Stimulated activated CD8-positive, alpha-beta memory T cell treated with anti-CD3 and anti-CD28 coated beads, Interleukin-15, amount 100 ng/mL, for 1 hour (primary cell): Measurements from ENCODE around the gene CEP104.

Experiments
- DNase-seq: peaks from one replicate; pipeline ENCODE4 v3.0.0-alpha.2; 2020; ENCODE audit warnings: low read depth

Gene CEP104

DNA sequence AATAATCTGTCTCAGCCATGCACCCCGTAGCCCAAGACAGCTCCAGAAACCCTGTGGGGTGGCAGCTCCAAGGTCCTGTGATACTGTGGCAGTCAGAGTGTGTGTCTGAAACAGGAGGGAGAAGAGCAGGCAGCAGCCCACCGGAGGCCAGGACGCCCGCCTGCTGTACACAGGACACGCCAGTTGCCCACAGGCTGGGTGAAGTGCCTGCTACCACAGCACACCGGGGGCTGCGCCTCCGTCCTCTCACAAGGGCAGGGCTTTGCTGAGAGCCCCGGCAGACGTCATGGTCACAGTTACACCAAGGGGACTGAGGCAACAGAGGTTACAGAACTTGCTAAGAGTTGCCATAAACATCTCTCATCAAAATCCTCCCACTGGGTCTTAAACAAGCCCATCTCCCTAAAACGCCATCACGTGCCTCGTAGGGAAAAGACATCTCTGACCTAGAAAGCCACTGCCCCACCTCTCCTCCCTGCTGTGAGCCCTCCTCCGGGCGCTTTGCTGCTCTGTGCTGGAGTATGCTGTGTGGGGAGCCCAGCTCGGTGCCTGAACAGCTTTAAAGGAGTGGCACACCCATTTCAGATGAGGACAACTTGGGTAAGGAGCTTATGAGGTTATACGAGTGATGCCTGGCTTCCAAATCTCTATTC, 37.7 kb upstream of the CEP104 start:
- no peak for DNase-seq

DNA sequence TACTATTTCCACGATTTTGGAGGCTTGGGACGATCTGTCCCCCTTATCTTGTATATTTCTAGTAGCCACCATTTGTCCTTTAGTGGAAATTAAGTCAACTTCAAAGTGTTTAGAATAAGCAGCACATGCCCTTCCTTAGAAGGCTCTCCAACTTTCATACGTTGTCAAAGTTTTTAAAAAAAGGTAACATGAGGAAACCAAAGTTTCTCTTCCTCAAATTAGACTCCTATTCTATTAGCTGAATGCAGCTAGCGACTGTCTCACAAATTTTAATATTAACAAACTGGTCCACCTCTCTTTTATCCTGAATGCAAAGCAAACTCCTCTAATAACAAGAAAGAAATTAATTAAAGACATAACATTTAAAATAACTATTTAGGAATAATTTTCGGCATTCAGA, 36.2 kb upstream of the CEP104 start:
- no peak for DNase-seq

DNA sequence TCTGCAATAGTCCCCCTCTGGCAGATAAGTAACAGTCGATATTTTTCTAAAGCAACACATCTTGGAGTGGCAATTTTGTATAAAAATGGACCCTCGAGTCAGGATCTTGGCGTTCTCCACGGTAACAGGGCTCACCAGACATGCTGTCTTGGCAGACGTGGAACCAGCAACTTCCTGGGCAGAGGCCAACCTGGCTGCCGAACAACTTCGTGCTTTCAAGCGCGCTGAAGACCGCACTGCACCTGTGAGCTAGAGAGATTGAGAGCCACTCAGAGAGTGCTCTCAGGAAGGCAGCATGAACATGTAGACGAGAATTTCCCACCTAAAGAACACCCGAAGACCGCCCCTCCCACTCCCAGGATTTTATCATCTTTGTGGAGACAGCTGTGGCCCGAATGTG, 35.7 kb upstream of the CEP104 start:
- no peak for DNase-seq

DNA sequence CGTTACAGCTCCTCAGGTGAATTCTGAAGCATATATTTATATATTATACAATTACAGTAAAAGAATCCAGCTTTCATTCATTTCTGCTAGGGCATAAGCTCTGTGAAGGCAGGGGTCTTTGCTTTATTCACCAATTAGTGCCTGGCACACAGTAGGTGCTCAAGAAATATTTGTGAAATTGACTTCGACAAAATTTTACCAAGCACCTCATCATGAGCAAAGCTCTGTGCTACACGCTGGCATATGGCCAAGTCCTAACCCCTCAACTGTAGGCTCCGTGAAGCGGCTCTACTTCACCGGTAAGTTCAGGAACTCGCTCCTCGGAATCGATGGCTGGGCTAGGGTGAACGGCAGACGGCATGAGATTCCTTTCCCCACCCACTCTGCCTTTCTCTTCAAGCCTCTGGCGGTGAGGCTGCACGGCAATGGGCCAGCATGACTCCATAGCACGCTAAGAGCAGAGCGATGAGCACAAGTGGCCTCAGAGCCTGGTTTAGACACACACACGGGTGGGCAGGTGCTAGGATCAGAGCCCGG, 34.4 kb upstream of the CEP104 start:
- DNase-seq: no peak

DNA sequence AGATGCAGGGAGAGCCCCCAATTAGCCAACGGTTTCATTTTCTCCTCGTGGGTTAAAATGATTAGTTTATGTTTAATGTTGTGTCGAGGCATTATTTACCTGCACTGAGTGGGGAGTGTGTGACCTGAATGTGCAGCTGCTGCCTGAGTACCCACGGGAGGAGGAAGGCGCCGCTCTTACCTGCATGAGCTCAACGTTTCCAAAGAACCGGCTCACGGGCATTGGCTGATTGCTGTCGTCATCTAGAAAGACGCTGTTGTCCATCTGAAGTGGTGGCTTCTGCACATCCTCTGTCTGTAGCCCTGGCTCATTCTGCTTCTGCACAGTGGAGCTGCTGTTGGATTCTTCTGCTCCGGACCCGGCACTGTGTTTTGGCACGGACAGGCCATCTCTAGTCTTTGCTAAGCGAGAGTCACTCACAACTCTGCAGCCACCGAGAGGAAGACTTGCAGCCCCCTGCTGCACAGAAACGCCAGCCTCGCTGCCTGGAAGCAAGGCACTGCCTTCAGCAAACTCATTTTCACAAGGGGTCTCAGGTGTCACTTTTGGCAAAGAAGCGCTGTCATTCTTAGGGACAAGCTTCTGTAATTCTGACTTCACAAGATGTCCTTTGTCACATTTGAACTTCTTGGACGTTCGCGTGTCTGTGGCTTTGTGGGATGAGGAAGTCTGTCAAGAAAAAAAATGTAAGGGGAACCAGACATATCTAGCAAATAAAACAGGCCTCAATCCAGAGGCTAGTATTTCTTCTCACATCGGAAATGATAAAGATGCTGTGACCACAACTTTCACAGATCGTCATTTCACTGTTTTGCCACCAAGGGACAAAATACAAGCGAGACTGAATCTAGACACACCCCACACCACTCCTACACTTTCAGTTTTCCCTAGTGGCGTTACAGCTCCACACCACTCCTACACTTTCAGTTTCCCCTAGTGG, 33.6 kb upstream of the CEP104 start:
- DNase-seq: no peak

DNA sequence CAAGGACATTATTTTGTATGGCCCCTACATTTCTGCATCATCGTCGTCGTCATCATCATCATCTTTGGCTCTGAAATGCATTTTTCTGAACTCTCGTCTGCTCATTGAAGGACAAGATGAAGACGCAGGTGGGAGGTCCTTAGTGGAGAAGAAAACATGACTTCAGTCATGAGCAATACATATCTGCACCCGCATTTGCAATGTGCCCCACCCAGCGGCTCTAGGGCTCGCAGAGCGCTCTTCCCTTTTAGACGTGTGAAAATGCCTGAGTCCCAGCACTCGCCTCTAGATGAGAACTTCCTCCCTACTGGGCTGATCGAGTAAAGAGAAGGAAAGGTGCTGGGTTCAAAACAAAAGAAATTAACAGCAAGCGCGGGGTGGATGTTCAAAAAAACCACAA, 32.9 kb upstream of the CEP104 start:
- DNase-seq: no peak

DNA sequence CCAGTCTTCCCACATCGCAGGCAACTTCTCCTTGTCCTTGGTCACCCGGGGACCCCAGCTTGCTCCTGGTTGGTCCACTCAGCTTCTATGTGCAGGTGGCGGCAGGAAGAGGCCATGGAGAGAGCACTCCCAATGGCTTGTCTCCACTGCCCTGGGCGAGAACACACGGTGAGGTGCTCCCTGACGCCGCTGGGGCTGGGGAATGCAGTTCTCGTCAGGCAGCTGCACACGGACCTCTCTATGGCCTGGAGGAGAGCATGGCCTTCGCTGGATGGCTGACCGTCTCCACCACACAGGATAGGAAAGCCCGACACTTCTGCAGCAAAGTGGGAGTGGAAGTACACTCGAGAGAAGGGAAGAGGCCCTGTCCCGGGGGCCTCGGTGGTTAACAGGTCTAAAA, 31.3 kb upstream of the CEP104 start:
- DNase-seq: no peak

DNA sequence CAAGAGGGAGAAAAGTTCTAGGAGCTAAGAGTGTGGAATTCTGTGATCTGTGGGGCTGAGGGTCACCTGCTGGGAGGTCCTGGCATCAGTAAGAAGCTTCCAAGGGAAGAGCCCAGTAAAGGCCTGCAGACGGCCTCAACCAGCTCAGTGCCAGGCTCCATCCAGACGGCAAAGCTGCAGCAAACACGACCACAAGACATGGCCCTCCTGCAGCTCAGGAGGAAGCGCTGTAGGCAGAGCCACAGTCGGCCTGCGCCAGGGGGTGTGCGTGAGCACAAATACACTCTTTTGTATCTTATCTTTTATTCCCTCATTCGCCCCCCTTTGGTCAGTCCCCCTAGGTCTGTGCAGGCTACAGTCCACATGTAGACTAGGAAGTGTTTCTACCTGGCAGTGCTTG, 29.7 kb upstream of the CEP104 start:
- no peak for DNase-seq

DNA sequence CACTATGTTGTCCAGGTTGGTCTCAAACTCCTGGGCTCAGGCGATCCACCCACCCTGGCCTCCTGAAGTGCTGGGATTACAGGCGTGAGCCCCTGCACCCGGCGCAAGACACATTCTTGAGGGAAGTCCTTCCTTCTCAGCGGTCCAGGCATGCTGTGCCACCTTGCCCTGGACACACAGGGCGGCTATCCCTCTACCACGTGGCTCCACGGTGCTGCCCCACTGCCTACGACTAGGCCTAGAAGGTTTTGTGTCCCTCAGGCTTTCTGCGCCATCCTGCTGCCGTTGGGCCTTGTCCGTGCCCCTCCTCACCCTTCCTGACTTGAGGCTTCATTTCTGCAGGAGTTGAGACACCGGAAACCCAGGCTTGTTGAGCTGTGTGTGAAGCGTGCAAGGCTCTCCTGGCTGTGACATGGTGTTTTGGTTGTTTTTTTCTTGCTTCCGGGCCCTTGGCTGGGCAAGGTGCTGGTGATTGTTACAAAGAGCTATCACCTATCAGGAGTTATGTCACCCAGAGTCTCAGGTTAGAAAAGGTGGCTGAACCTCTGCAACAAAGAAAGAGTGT, 29.2 kb upstream of the CEP104 start:
- DNase-seq: no peak

DNA sequence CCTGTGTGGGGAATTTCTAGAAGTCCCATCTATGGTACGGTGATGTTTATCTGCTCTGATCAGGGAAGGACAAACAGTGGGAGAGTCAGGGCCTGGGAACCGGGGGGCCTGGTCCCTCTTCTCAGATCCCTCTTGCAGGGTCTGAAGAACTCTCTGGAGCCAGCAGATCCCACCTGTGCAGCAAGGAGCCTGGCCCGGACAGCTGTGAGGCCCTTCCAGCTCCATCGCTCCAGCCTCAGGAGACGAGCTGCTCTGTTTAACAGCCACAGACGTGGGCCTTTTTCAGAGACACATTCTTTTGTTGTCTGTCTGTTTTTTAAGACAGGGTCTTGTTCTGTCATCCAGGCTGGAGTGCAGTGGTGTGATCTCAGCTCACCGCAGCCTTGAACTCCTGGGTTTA, 28.6 kb upstream of the CEP104 start:
- DNase-seq: no peak

DNA sequence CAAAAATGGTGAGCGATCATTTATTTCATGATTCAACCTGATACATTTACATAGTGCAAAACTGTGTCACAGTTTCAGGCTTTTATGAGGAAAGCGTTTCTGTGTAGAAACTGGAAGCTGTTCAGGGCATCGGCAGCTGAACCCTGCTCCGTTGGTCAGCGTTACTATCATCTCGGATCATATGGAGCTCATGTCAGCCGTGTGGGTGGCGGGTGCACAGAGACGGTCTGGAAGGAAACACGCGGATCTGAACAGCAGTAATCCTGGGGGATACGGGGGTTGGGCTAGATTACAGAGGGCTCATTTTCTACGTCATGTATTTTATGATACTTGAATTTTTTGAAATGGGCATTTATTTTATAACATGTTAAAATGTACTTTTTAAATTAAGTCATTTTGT, 28.0 kb upstream of the CEP104 start:
- no peak for DNase-seq

DNA sequence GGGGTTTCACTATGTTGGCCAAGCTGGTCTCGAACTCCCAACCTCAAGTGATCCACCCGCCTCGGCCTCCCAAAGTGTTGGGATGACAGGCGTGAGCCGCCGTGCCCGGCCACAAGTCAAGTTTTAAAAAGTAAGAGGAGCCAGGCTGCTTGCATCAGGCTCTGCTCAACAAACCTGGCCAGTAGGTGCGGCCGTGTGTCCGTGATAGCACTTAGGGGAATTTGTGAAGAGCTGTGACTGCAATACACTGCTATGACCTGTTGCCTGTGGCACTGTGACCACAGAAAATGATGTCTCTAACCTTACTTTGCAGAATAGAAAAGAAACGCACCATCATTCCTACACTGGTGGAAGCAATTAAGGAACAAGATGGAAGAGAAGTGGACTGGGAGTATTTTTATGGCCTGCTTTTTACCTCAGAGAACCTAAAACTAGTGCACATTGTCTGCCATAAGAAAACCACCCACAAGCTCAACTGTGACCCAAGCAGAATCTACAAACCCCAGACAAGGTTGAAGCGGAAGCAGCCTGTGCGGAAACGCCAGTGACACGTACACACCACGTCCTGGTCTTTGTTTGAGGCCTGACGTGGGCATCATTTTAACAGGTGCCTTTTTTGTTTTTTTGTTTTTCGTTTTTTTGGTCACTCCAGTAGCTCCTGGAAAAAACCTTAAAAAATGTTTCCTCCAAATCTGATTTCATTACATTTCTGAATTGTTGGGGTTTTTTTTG, 26.3 kb upstream of the CEP104 start:
- DNase-seq: no peak

DNA sequence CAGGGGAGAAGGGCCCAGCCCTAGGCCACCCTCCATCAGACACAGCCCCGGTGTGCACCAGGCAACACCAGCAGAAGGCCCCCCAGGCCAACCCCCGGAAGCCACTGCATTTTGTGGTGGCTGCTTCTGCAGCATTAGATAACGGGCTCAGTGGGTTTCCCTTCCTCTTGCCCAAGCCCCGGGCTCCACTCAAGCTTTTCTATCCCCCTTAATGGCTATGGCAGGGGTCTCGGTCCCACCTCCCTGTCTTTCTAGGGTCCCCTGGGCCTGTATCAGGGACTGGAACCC, 24.1 kb upstream of the CEP104 start:
- no peak for DNase-seq

DNA sequence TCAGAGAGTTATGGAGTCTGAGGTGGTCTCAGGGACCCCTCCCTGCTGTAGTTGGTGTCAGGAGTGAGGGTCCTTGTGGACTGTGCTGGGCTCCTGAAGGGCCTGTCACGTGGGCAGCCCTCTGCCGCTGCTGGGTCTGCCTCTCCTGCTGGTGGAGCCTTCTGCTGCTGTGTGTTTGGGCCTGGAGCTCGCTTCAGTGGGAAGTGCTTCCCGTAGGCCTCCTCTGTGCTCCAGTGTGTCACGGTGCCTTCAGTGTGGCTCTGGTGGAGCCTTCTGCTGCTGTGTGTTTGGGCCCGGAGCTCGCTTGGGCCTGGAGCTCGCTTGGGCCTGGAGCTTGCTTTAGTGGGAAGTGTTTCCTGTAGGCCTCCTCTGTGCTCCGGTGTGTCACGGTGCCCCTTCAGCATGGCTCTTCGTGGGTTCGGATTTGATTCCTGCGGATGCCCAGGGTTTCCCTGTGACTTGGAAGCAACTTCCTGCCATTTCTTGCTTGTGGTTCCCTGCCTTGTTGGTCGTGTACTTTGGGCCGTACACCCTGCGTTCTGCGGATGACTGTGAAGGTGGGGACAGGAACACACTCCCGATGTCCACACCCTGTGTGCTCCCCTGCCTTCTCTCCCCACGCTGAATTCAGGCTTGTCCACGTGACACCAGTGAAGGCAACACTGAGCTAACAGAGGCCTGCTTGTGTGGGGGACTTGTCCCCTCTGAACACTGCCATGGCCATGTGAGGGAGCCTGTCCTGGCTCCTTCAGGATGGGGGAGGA, 23.6 kb upstream of the CEP104 start:
- no peak for DNase-seq

DNA sequence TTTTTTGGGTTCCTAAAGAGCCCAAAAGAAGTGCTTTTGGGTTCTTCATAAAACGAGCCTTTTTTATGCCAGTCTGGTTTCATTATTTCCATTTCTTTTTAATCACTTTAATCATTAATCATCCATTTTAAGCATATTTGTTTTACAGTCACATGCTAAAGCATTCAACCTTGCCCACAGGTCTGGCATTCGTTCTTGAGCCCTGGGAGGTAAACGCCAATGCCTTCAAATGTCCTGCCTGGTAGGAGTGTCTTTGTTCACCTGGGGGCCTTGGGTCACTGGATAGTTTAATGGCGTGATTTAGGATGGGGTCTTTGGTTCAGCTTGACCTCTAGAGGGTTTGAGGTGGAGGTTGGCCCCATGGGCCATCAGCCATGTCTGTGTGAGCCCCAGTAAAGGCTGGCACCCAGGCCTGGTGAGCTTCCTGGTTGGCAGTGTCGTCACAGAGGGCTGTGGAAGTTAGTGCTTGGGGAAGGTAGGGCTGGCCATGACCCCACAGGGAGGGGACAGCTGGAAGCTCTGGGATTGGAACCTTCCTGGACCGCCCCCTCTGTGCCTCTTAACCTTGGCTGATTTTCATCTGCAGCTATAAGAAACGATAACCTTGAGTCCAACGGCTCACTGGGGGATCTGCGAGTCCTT, 22.9 kb upstream of the CEP104 start:
- no peak for DNase-seq

DNA sequence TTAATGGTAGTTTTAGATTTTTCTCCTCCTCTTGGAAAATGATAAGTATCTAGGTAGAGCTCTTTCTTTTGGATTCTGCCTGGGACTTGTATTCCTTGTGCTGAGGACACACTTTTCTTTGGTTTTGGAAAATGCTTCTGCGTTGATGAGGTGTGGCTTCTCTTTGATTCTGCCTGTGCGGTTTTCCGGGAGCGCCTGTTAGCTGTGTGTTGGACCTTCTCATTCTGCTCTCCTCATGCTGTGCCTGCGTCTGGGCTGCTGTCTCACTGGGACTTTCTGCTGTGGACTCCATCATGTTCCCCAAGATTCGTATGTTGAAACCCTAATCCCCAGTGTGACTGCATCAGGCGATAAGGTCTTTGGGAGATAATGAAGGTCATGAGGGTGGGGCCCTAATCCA, 22.1 kb upstream of the CEP104 start:
- DNase-seq: no peak

DNA sequence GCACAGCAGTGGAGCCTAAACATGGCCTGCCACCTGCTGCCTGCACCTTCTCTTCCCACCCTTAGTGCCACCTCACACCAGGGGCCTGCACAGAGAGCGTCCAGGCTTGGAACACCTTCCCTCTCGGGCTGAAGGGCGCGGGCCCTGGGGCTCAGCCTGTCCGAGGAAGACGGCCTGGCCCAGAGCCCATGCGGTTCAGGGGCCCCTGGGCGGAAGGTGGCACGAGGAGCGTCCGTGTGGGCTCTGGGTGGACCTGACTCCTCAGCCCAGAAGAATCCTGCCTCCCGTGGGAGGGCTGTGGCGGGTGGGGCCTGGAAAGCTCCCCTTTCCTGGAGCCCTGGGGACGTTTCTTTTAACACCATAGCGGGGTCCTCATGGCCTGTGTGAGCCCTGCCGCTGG, 19.7 kb upstream of the CEP104 start:
- DNase-seq: no peak

DNA sequence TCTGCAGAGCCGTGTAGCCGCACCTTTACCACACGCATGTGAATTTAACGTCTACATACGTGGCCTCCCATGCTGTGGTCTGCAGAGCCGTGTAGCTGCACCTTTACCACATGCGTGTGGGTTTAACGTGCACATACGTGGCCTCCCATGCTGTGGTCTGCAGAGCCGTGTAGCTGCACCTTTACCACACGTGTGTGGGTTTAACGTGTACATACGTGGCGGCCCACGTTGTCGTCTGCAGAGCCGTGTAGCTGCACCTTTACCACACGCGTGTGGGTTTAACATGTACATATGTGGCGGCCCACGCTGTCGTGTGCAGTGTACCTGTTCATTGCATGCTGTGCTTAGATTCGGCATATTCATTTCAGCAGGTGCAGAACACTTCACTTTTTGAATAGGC, 17.7 kb upstream of the CEP104 start:
- DNase-seq: no peak

DNA sequence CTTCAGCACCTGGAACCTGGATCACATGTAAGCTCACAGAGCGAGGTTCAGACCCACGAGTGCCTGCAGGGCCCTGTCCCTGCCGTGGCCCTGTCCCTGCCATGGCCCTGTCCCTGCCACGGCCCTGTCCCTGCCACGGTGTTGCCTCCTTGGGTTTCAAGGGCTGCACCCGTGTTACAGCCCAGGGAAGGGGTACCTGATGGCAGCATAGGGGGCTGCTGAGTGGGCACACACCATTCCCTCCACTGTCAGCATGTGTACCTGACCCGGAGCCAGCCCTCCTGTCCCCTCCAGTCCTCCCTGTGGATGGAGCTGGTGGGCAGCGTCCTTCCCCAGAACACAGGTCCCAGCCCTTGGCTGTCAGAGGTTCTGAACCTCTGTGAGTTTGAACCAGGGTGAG, 15.5 kb upstream of the CEP104 start:
- DNase-seq: no peak

DNA sequence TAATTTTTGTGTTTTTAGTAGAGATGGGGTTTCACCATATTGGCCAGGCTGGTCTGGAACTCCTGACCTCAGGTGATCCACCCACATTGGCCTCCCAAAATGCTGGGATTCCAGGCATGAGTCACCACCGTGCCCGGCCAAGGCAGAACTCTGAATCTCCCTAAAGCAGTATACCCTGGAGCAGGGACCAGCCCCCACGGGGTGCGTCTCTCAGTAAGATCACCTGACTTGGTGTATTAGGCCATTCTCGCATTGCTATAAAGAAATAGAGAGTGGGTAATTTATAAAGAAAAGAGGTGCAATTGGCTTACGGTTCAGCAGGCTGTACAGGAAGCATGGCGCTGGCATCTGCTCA, 14.4 kb upstream of the CEP104 start:
- no peak for DNase-seq

DNA sequence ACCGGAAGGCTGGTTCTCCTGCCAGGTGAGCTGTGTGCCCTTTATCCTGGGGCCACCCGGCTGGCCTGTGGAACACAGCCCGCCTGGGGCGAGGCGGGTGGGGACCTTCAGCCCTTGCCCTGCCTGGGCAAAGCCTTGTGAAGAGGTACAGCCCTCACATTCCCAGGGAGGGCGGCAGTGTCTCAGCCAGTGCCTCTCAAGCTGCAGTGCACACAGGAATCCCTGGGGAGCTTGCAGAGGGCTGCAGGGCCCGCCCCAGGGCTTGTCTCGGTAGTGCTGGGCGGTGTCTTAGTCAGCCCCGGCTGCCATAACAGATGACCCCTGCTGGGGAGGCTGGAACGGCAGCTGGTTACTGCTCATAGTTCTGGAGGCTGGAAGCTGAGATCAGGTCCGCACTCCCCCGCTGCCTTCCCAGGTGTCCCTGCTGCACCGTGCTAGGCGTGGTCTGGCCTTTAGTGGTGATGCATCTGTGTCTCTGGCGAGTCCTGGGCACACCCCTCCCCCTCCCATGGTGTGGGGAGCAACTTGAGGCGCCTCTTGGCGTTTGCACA, 12.8 kb upstream of the CEP104 start:
- DNase-seq: no peak
